Activated CD4-positive, alpha-beta T cell treated with anti-CD3 and anti-CD28 coated beads, Interleukin-2, Interleukin-4, amounts not matched to agents 100 ng/mL and 50 ng/mL, durations not matched to agents 16 hours and 8 hours (primary cell): ENCODE results near the gene TBC1D16.

ENCODE experiments used
- DNase-seq: peaks from one replicate; pipeline ENCODE4 v3.0.0-alpha.2; 2020; ENCODE audit warnings: low spot score

The TBC1D16 gene

DNA sequence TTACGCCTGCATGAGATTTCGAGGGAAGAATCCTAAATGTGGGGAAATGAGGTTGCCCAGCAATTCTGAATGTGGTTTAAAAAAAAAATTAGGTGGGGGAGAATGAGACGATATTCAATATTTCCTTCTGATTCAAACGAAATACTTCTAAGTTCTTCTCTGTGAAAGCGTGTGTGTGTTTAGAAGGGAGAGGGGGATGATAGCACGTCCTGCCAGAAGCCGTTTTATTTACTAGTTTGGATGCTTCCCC is 47.8 kb downstream of the TBC1D16 start:
- DNase-seq: no peak

DNA sequence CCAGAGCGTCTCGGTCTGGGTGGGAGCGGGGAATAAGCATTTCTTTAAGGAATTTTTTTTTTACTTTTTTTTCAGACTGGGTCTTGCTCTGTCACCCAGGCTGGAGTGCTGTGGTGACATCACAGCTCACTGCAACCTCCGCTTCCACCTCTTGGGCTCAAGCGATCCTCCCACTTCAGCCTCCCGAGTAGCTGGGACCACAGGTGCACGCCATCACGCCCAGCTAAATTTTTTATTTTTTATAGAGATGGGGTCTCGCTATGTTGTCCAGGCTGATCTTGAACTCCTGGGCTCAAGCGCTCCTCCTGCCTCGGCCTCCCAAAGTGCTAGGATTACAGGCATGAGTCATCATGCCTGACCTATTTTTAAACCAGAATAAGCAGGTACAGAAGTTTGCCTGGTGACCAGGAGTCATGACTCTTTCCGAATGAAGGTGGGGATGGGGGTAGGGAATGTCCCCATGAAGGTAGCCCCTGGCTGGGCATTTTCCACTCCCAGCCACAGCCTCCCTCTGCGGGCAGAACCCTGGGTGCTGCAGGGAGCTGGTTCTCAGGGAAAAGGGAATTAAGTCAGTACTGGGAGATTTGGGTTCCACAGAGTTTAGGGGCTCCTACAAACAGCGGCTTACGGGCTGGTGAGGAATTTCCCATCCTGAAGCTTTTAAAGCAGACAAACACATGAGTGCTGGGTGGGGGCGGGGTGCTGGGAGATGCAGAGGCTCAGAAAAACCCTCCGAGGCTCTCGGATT is 48.3 kb downstream of the TBC1D16 start:
- DNase-seq: no peak

DNA sequence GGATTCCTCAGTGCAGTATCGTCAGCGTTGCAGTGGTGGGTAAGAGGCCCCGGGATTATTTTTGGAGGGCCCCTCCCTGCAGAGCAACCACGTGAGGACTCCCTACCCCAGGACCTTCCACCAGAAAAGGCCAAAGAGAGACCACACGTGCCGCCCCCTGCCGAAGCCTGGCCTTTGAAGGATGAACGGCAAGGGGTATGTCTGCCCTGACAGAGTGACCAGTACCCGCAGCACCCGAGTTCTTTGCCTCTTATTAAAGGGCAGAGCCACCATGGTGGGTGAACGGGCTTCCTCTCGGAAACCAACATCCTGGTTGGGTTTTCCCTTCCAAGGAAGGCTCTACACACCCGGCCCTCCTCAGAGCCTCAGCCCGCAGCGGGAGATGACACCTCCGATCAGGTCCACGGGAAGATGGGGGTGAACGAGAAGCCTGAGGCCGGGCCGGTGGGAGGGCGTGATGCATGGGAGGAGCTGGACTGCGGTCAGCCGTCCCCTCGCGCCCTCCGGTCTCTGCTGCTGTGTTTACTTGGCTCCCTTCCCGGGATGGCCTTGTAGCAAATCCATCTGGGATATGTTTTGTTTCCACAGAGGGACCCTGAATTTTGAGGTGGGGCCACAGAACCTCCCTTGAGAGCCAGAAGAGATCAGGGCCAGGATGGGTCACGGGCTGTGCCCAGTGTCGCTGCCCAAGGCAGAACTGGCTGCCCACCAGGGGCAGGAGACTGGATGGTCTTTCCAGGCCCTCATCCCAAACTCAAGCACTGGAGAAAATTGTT is 49.1 kb downstream of the TBC1D16 start:
- no peak for DNase-seq

DNA sequence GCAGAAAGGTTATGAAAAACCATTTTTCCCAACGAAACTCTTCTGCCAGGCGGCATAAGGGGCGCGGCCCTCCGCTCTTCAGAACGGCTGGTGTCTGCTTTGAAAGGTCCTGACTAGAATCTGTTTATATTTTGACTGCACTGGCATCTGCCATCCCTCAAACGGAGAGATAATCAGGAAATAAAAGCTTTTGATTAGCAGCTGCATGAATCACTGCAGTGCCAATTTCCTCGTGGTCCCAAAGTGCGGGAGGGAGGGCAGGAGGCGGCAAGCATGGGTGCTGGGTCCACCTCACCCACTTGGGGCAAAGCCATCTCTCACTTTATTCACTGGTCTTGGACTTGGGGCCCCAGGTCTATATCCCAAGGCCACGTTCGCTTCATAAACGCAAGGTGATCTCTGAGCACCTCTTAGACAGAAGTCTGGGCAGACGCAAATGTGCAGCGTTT is 49.7 kb downstream of the TBC1D16 start:
- no peak for DNase-seq

DNA sequence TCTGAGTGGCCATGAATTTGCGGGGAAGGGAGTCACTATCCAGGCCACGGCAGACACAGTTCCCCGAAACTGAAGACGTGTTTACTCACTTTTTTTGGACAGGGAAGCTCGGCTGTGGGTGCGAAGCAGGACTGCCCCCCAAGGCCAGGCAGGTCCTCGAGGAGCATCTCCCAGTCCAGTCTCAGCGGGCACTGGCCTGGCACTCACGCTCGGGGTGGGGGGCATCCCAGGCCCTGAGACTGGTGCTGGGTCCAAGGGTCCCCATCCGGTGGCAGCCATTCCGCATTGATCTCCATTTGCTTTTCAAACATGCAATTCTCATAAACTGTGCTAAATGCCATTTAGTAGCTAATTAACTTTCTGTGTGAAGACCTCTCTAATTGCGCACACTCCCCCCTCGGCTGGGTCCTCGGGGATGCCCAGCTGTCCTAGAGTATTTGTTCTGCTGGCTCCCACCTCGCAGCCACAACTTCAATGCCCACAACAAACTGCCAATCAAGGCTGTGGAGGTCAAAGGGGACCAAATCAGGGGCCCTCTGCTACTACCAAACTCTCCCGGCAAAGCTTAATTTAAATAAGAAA is 50.2 kb downstream of the TBC1D16 start:
- no peak for DNase-seq

DNA sequence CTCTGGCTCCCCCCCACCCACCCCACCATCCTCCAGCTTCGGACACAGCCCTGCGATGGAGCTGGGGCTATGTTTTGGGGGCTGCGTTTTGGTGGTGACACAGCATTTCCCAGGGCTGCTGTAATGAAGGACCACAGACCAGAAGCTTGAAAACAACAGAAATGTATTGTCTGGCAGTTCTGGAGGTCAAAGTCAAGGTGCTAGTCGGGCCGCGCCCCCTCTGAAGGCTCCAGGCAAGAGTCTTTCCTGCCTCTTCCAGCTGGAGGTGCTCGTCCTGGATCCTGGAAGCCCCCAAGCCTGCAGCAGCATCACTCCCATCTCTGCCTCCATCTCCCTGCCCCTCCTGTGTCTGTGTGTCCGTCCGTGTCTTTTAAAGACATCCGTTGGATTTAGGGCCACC is 50.8 kb downstream of the TBC1D16 start:
- no peak for DNase-seq

DNA sequence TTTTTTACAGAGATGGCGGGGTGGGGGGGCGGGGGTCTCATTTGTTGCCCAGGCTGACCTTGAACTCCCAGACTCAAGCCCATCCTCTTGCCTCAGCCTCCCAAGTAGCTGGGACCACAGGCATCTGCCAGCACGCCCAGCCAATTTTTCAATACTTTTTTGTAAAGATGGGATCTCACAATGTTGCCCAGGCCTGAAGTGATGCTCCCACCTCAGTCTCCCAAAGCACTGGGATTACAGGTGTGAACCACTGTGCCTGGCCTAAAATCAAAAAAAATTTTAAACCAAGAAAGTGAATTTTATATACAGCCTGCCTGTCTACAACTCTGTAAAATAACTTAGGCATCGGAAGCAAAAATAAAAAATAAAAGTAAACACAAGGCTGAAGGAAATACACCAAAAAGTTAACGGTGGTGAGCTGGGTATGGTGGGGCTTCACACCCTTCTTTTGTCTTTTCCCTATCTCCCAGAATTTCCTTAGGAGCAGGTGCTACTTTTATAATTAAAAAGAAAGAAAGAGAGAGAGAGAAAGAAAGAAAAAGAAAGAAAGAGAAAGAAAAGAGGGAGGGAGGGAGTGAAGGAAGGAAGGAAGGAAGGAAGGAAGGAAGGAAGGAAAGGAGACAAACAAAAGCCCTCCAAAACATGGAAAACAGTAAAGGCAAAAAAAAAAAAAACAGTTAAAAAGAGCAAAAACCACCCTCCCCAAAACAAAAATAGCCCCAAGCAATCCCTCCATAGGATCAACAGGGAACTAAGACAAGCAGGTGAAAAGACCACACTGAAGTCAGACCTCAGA is 51.4 kb downstream of the TBC1D16 start:
- no peak for DNase-seq

DNA sequence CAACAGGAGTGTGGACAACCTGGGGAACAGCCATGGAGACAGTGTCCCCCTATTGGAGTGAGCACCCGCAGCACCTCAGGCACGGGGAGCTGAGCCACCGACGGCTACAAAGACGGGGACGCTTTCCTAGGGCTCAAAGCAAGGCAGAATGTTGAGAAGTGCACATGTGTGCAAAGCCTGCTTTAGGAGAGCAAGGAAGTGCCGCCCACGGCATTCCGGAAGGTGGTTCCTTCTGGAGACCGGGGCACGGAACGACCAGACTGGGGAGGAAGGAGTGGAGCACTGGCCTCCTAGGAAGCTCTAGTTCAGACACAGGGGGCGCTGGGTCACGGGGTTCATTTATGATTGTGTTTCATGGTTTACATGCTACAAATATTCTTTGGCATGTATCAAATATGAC is 52.2 kb downstream of the TBC1D16 start:
- DNase-seq: no peak

DNA sequence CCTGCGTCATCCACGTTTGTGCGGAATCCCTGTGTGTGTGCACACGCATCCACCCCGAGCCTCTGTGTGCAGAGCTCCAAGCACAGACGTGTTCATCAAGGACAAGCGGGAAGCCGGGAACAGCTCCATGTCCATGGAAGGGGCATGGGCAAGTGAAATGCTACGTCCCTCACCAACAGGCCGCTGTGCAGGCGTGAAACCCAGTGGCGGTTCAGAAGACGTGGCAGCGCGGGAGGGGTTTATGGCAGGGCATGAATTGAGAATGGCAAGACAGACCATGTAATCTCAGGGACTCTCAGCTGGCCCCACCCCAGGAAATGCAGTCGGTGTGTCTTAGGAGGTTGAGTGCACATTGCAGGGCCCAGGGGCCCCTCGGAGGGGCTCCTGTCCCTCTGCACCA is 52.7 kb downstream of the TBC1D16 start:
- no peak for DNase-seq

DNA sequence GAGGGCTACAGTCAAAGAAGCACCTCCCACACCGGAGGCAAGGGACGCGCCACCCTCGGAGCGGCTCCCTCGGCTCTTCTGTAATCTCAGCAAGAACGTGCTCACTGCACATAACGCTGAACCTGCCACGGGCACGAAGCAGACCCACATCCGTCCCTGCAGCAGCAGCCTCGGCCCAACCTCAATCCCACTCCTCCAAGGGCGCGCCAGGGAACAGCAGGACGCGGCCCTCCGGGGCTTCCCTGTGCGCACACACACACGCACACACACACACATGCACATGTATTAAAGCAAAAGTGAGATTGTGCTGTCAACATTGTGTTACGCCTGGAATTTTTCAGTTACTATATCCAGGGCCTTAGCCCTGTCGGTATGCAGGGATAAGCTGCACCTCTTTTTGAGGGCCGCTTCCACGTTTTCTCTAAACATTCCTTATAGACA is 54.0 kb downstream of the TBC1D16 start:
- no peak for DNase-seq

DNA sequence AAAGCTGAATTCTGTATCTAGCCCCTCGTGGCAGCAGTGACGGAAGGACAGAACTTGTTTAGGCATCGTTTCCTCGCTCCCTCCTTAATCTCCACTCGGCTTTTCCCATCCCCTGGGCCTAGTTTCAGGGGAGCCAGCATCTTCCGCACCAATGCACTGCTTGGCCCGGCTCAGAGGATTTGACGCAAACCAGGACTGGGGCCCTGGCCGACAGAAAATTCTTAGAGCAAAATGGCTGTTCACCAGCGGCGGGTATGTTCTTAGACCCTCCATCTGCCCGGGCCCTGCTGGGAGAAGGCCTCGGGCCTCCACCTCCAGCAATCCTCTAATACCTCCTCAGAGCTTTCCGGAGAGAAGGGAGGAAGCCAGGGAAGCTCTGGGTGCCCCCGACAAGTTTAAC is 54.6 kb downstream of the TBC1D16 start:
- no peak for DNase-seq

DNA sequence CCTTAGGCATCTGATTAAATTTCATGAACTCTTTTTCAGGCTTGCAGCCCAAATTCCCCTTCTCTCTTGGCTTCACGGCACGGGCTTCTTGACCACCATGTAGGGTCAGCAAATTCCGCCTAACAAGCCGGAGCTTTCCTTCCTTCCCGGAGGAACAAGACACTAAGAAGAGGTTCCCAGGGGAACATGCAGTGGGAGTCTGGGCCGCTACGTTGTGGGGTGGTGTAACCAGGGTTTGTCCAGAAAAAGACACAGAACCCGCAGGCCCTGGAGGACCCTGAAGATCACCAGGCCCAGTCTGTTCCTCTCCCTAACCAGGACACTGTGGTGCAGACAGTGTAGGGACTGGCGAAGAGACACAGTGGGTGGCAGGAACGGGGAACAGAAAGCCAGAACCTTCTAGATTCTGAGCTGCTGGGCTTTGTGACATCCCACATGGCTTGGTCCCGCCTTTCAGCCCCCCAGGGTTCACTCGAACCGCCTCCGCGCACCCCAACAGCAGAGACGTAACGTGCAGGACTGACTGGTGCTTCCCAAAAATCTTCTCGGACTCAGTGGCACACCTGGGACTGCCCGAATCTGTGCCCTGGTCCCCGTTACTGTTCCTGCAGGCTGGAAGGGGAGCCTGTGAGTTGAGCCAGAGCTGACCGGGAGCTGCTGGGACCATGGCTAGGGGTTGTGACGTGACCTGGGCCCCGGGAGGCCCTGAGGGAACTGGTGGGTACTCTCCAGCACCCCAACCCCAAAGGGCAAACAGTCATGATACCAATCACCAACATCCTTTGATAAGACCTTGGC is 55.2 kb downstream of the TBC1D16 start:
- DNase-seq: no peak

DNA sequence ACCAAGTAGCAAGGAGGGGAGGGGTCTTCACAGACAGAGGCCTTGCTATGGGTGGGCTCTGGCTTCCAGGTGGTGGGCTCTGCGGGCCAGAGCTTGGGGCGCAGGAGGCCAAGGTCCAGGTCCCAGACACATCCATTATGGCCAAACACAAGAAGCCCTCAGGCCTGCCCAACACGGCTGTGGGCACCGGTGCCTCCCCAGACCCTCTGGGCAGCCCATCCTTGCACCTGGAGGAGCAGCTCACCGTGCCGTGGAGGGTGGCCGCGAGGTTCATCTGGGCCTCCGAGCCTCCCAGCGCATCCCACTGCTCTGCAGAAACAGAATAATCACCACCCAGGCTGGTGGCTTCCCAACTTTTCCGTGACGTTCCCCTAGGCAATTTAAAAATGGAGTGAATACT is 55.9 kb downstream of the TBC1D16 start:
- DNase-seq: no peak

DNA sequence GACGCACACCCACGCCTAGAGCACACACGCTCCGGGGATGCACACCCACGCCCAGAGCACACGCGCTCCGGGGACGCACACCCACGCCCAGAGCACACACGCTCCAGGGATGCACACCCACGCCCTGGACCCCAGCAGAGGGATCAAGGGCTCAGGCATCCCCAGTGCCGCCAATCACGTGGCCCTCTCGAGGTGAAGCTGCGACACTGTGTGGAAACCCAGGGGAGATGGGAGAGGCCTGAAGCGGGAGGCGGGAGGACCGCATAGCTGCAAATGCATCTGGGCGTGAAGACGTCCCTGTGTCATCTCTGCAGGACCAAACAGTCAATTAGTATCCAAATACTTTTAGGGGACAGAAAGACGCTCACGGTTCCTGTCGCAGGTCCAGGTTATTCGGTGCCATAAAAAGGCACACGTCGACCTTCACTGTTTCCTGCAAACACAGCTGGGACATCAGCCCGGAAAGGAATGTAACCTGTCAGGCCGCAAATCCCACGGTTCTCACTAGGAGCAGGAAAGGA is 56.4 kb downstream of the TBC1D16 start:
- no peak for DNase-seq

DNA sequence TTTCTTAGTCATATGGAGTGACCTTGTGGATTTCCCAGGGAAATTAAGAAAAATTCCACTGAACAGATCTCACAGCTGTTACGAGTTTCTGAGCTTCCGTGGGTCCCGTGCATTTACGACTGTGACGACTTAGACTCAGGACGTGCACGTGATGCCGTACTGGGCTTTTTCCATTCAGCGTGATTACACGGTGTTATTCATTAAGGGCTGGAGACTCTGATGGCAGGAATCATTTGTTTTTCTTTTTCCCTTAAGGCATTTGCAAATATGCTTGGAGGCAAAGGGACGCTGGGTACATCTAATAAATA is 57.2 kb downstream of the TBC1D16 start:
- DNase-seq: no peak

DNA sequence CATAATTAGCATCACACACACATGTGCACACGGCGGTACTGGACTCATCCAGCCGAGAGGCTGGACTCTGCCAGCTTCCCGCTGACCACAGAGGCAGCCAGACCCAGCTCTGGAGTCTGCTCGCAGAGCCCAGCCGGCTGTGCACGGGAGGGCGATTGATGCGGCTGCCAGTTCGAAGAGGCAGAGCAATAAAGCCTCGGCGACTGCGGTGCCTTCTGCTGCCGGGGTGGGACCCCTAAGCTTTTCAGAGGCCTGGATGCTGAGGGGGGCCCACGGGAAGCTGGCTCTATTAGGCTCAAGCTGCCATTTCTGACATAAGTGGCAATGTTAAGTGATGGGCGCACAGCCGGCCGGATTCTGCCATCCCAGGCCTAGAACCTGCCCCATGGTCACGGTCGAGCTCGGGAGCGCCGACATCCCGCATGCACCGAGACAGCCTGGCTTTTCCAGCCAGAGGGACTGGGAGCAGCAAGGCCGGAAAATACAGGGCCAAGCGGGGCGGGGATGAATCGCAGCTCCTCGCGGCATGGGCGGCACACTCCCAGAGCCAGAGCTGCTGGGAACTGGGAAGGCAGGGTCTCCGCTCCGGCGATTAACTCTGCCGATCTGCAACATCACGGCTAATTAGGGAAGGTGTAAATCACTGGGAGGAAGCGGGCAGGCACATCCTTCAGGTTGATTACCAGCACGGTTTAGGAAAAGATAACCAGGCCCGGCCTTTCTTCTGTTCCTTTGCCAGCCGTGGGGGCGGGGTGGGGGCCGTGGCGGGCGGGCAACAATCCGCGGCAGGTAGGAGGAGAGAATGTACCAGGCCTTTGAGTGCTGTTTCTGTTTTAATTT is 57.7 kb downstream of the TBC1D16 start:
- no peak for DNase-seq

DNA sequence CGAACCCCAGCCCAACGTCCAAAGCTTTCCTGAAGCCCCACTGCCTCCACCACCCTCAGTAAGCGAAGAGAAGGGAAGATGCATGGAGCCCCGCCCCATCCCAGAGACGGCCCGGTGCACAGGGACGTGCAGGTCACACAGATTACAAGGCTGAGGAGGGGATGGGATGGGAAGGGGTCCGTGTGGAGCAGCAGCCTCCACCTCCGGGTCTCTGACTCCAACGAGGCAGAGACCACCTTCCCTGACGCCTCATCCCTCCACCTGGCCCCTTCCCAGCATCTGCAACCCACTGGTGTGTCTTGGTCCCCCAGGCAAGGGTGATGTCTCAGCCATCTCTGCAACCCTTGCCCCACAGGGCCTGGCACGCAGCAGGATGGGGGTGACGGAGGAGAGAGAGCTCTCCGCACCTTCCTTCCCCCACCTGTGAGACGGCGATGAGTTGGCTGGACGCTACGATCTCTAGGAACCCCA is 58.5 kb downstream of the TBC1D16 start:
- no peak for DNase-seq

DNA sequence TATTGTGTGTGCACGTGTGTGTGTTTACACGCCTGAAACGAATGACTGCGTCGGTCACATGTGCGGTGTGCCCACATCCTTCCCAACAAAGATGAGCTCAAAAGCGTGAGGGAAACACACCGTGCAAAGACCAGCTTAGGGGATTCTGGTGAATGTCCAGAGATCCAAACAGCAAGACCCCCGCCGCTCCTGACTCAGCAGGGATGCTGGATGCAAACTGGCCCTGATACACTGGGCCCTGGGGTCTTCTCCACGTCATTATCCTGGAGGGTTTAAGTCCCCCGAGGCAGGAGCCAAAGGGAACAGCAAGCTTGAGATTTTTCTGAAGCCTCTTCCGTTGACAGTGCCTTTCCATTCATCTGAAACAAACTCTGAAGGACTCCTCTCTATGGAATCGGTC is 59.2 kb downstream of the TBC1D16 start:
- no peak for DNase-seq

DNA sequence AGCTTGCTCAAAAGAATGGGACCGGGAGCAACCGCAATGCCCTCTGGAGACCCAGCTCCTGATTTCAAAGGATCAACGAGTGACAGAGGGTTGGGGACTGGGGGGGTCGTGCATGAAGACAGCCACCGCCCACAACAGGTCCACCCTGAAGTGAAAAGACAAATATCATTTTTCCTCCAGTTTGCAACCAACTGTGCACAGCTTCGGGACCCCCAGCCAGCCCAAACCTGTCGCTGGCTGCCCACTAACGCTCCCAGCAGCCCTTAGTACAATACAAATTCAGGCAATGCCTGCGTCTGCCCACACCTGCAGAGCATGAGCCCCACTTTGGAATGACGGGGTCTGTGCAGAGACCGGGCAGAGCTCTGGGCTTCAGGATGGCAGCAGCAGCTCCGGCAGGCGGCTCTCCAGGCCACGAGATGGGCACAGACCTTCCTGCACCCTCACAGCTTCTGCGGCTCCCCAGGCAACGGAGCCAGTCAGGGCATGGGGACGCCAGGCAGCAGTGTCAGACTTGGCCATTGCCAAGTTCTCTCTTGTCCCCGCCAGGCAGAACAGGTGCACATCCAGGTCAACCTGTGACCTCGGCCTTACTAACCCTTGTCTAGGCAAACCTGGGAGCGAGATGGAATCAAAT is 60.1 kb downstream of the TBC1D16 start:
- DNase-seq: no peak
